Neural progenitor cell (in vitro differentiated cells): ENCODE data around the gene RAPGEF2. TPM values are rescaled to one million over a fixed set of nuclear protein-coding genes. Genes with fewer than 3 reads are reported as not detected.
"Not testable (repeated sequence)": the region's sequence is repeated elsewhere in the genome, so short reads cannot be mapped to it uniquely, and the experiment has no call there.

Experiments
- DNase-seq: peaks from one replicate; pipeline ENCODE4 v3.0.0-alpha.2; 2016; ENCODE audit warnings: low spot score
- H2AFZ ChIP-seq: fragments of 200-600 bp; sonication (generic); replicated peaks from 2 replicates; pipeline ENCODE4 v1.6.1; 2016; ENCODE audit warnings: antibody characterized with exemption
- H3F3A ChIP-seq: fragments of 200-600 bp; sonication (generic); 2 replicates; pipeline ENCODE4 v1.6.1; 2016; ENCODE audit warnings: antibody characterized with exemption, low read depth
- H3K27ac ChIP-seq: fragments of 200-600 bp; sonication (generic); 2 replicates; pipeline ENCODE4 v1.5.1; 2016; ENCODE audit warnings: mild to moderate bottlenecking
- H3K27me3 ChIP-seq: fragments of 200-600 bp; sonication (generic); 2 replicates; pipeline ENCODE4 v1.6.1; 2016; ENCODE audit warnings: mild to moderate bottlenecking, moderate library complexity
- H3K36me3 ChIP-seq: fragments of 200-600 bp; sonication (generic); 2 replicates; pipeline ENCODE4 v1.5.1; 2016
- H3K4me1 ChIP-seq: fragments of 200-600 bp; sonication (generic); 2 replicates; pipeline ENCODE4 v1.6.1; 2016; ENCODE audit warnings: mixed run types
- H3K4me2 ChIP-seq: fragments of 200-600 bp; sonication (generic); 2 replicates; pipeline ENCODE4 v1.6.1; 2016
- H3K4me3 ChIP-seq: fragments of 200-600 bp; sonication (generic); 2 replicates; pipeline ENCODE4 v1.5.1; 2016
- H3K79me2 ChIP-seq: fragments of 200-600 bp; sonication (generic); 2 replicates; pipeline ENCODE4 v1.6.1; 2016; ENCODE audit warnings: low read depth
- H3K9ac ChIP-seq: fragments of 200-600 bp; sonication (generic); 2 replicates; pipeline ENCODE4 v1.6.1; 2016
- H3K9me3 ChIP-seq: fragments of 200-600 bp; sonication (generic); 2 replicates; pipeline ENCODE4 v1.5.1; 2016; ENCODE audit warnings: low read depth
- H4K20me1 ChIP-seq: fragments of 200-600 bp; sonication (generic); 2 replicates; pipeline ENCODE4 v1.6.1; 2016; ENCODE audit warnings: low read depth
- H3K27ac Mint-ChIP-seq: 3 replicates; pipeline ENCODE4 v1.8.0; 2021; ENCODE audit warnings: mixed read lengths
- H3K27me3 Mint-ChIP-seq: 2 replicates; pipeline ENCODE4 v1.8.0; 2022; ENCODE audit warnings: low read depth, mild to moderate bottlenecking, inconsistent platforms, moderate library complexity, mixed read lengths; ENCODE audit not compliant: insufficient read depth
- H3K36me3 Mint-ChIP-seq: 3 replicates; pipeline ENCODE4 v1.8.0; 2021; ENCODE audit warnings: mixed read lengths
- H3K4me1 Mint-ChIP-seq: 3 replicates; pipeline ENCODE4 v1.8.0; 2021; ENCODE audit warnings: mixed read lengths
- H3K4me3 Mint-ChIP-seq: 3 replicates; pipeline ENCODE4 v1.8.0; 2021; ENCODE audit warnings: mild to moderate bottlenecking, moderate library complexity, mixed read lengths
- H3K9me3 Mint-ChIP-seq: 3 replicates; pipeline ENCODE4 v1.8.0; 2020; ENCODE audit warnings: mixed read lengths
- EZH2 ChIP-seq: fragments of 200-600 bp; sonication (generic); IDR thresholded peaks from 2 replicates; pipeline ENCODE4 v1.6.1; 2017; ENCODE audit warnings: antibody characterized with exemption, mild to moderate bottlenecking, moderate library complexity
- EZH2phosphoT487 ChIP-seq: fragments of 200-600 bp; sonication (generic); IDR thresholded peaks from 2 replicates; pipeline ENCODE4 v1.6.1; 2017; ENCODE audit warnings: antibody characterized with exemption
- total RNA-seq: library from RNA; depleted of rRNA; stranded (reverse); fragments of >200 nt; gene quantifications from 2 replicates; pipeline ENCODE4 v1.2.3, GENCODE V29; 2015; ENCODE audit warnings: low replicate concordance
- TF ChIP-seq, protein P1 (sequence below): fragments of 200-600 bp; sonication (generic); IDR thresholded peaks from 2 replicates; pipeline ENCODE4 v1.5.1; 2017; ENCODE audit warnings: antibody characterized with exemption, mild to moderate bottlenecking

Gene RAPGEF2
- total RNA-seq, 1 donor from 2014 or later, result 70.4 TPM

- Histone ChIP-seq H3K79me2 (no peaks in the 10 kb centered on the region), H3K4me1 (no peaks in the 10 kb centered on the region), H3K9me3 (no peaks in the 10 kb centered on the region), H3K27ac (no peak overlapping the region), H3K4me3 (no peak overlapping the region), H3F3A (no peaks in the 10 kb centered on the region), H3K36me3 (peaks cover 3% of the 10 kb centered on the region), H2AFZ (no peak overlapping the region), H3K4me2 (no peak overlapping the region), H3K9ac (no peak overlapping the region), H4K20me1 (no peaks in the 10 kb centered on the region), H3K27me3 (no peaks in the 10 kb centered on the region)
- no peak for DNase-seq
- H3K4me3 Mint-ChIP-seq, result no peak overlapping the region
- no peaks in the 10 kb centered on the region for H3K27me3 Mint-ChIP-seq
- H3K9me3 Mint-ChIP-seq, result peaks cover 2% of the 10 kb centered on the region
- peaks cover 6% of the 10 kb centered on the region for H3K4me1 Mint-ChIP-seq
- peaks cover 26% of the 10 kb centered on the region for H3K36me3 Mint-ChIP-seq
- no peak overlapping the region for H3K27ac Mint-ChIP-seq
- TF ChIP-seq, protein P1, sequence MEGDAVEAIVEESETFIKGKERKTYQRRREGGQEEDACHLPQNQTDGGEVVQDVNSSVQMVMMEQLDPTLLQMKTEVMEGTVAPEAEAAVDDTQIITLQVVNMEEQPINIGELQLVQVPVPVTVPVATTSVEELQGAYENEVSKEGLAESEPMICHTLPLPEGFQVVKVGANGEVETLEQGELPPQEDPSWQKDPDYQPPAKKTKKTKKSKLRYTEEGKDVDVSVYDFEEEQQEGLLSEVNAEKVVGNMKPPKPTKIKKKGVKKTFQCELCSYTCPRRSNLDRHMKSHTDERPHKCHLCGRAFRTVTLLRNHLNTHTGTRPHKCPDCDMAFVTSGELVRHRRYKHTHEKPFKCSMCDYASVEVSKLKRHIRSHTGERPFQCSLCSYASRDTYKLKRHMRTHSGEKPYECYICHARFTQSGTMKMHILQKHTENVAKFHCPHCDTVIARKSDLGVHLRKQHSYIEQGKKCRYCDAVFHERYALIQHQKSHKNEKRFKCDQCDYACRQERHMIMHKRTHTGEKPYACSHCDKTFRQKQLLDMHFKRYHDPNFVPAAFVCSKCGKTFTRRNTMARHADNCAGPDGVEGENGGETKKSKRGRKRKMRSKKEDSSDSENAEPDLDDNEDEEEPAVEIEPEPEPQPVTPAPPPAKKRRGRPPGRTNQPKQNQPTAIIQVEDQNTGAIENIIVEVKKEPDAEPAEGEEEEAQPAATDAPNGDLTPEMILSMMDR, result no peak
- TF ChIP-seq EZH2phosphoT487 (no peak), EZH2 (no peak)
Observed at GRCh38 chr4:159250751-159251325, 148.0 kb downstream of the RAPGEF2 start.

GRCh38 chr4:159251580-159251979, 148.7 kb downstream of the RAPGEF2 start:
- not testable (repeated sequence) for H3K4me1 ChIP-seq, DNase-seq, H3K27ac ChIP-seq, H3K36me3 ChIP-seq, H3K27me3 Mint-ChIP-seq, H3K79me2 ChIP-seq, H4K20me1 ChIP-seq, H3K4me2 ChIP-seq, H3K4me3 ChIP-seq, H3K4me3 Mint-ChIP-seq, H3K4me1 Mint-ChIP-seq, H2AFZ ChIP-seq, H3K9ac ChIP-seq, H3K9me3 Mint-ChIP-seq, H3K9me3 ChIP-seq, H3F3A ChIP-seq, H3K27me3 ChIP-seq
- Mint-ChIP-seq H3K27ac (peak overlapping the region; percentile 42), H3K36me3 (peaks cover 31% of the 10 kb centered on the region)

DNA sequence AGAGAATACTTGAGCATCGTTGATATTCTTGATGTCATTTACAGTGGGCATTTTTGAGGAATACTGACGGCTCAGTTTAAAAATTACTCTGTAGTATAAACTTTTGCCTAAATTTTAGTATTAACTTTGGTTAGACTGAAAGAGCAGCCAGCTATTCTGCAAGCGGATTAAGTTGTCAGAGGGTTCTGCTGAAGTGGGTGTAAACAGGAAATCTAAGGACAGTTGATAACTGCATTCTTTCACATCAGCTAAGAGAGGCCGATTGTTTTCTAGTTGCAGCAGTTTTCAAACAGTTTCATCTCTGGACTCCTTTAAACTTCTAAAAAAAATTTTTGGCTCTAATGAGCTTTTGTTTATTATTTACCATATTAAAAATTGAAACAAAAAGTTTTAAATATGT, 149.6 kb downstream of the RAPGEF2 start:
- H3K79me2 ChIP-seq, result no peaks in the 10 kb centered on the region
- H4K20me1 ChIP-seq, result no peaks in the 10 kb centered on the region
- H3K9me3 ChIP-seq, result no peaks in the 10 kb centered on the region
- no peak overlapping the region for H3K4me2 ChIP-seq
- no peaks in the 10 kb centered on the region for H3K36me3 ChIP-seq
- peaks cover 33% of the 10 kb centered on the region for H3K36me3 Mint-ChIP-seq
- no peaks in the 10 kb centered on the region for H3K4me1 ChIP-seq
- TF ChIP-seq, protein P1, result no peak
- no peak for TF ChIP-seq EZH2phosphoT487
- no peak for TF ChIP-seq EZH2
- DNase-seq, result no peak
- no peak overlapping the region for H2AFZ ChIP-seq
- no peak overlapping the region for H3K9ac ChIP-seq
- H3K27ac ChIP-seq, result no peak overlapping the region
- H3K27me3 ChIP-seq, result no peaks in the 10 kb centered on the region
- no peak overlapping the region for H3K27ac Mint-ChIP-seq
- no peaks in the 10 kb centered on the region for H3F3A ChIP-seq
- H3K9me3 Mint-ChIP-seq, result peaks cover 11% of the 10 kb centered on the region
- H3K27me3 Mint-ChIP-seq, result no peaks in the 10 kb centered on the region
- no peak overlapping the region for H3K4me3 Mint-ChIP-seq
- H3K4me3 ChIP-seq, result no peak overlapping the region
- peaks cover 6% of the 10 kb centered on the region for H3K4me1 Mint-ChIP-seq

DNA sequence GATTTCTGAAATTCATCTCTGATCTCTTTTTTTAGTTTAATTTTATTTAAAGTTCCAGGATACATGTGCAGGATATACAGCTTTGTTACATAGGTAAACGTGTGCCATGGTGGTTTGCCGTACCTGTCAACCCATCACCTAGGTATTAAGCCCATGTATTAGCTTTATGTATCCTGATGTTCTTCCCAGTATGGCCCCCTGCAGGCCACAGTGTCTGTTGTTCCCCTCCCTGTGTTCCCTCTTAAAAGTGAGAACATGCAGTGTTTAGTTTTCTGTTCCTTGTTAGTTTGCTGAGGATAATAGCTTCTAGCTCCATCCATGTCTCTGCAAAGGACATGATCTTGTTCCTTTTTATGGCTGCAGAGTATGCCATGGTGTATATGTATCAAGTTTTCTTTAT, 153.2 kb downstream of the RAPGEF2 start:
- Histone ChIP-seq H4K20me1 (no peaks in the 10 kb centered on the region), H3K36me3 (no peaks in the 10 kb centered on the region), H3K27ac (no peak overlapping the region), H2AFZ (no peak overlapping the region), H3K79me2 (no peaks in the 10 kb centered on the region), H3K4me3 (no peak overlapping the region), H3K9me3 (no peaks in the 10 kb centered on the region), H3K4me1 (no peaks in the 10 kb centered on the region), H3K27me3 (no peaks in the 10 kb centered on the region), H3F3A (no peaks in the 10 kb centered on the region), H3K4me2 (no peak overlapping the region), H3K9ac (no peak overlapping the region)
- Mint-ChIP-seq H3K36me3 (peaks cover 34% of the 10 kb centered on the region), H3K4me1 (no peaks in the 10 kb centered on the region), H3K27ac (no peak overlapping the region), H3K27me3 (no peaks in the 10 kb centered on the region), H3K4me3 (no peak overlapping the region), H3K9me3 (peaks cover 14% of the 10 kb centered on the region)
- DNase-seq, result no peak
- no peak for TF ChIP-seq EZH2
- no peak for TF ChIP-seq EZH2phosphoT487
- TF ChIP-seq, protein P1, result no peak
